Coronary artery (tissue), 2 donors: ENCODE measurements around the gene DSE.

Experiments used
- DNase-seq: peaks from one replicate; pipeline ENCODE4 v3.0.0-alpha.2; 2017; ENCODE audit warnings: low spot score
- H3K27ac ChIP-seq, 2 donors: fragments of 200-600 bp; sonication (generic); one replicate each; pipeline ENCODE4 v1.5.1; 2016 to 2019
- H3K4me3 ChIP-seq: fragments of 200-600 bp; sonication (generic); 2 replicates; pipeline ENCODE4 v1.5.1; 2016; ENCODE audit warnings: mild to moderate bottlenecking, moderate library complexity
- CTCF ChIP-seq: fragments of 200-600 bp; sonication (generic); IDR thresholded peaks from one replicate; pipeline ENCODE4 v1.5.1; 2019; ENCODE audit warnings: antibody characterized with exemption

DSE gene

DNA sequence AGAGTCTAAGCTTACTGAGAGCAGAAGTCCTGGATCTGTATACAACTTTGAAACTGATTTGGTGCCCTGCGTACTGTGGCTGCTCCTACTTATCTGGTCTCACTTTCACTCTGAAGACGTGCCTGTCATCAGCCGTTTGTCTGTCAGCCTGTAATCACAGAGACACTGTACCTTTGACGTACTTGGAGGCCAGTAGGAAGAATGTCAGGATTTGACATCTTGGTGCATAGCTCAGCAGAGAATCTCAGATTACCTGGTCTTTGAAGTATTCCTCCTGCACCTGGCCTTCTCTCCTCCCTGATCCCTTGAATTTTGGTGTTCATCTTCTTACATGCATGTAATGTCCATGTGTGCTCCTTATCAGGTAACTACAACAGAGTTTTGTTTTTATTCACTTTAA, 37.7 kb downstream of the DSE start:
- no peak for DNase-seq
- no peak overlapping the region for H3K4me3 ChIP-seq
- TF ChIP-seq CTCF = no peak
- H3K27ac ChIP-seq = no peak overlapping the region

- DNase-seq = no peak
- no peak overlapping the region for H3K27ac ChIP-seq
- H3K4me3 ChIP-seq = no peak overlapping the region
- TF ChIP-seq CTCF = no peak
Measured at GRCh38 chr6:116409756-116410155, 39.0 kb downstream of the DSE start.

GRCh38 chr6:116411284-116411623, 40.5 kb downstream of the DSE start:
- TF ChIP-seq CTCF = no peak

DNA sequence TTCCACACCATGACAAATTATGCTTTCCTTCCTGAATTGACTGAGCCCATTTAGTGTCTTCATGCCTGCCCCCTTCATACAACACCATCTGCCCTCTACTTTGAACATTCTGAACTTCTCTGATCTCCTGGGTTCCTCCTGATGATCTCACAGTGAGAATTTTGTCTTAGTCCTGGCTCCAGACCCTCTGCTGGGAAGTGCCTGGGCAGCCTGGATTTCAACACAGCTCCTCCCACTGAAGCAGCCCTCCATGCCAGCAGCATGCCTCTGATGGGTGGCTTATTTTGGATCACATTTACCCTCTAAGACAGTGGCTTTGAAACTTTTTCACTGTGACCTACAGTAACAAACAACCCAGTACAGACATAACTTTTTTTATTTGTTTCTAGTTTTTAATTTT, 41.5 kb downstream of the DSE start:
- Histone ChIP-seq H3K4me3 (no peak overlapping the region), H3K27ac (no peak overlapping the region)
- no peak for TF ChIP-seq CTCF
- DNase-seq = no peak

More at GRCh38 chr6:116411284-116411623, 40.5 kb downstream of the DSE start:
- DNase-seq = no peak
- H3K27ac ChIP-seq = no peak overlapping the region
- H3K4me3 ChIP-seq = no peak overlapping the region

- DNase-seq = no peak
- no peak overlapping the region for H3K4me3 ChIP-seq
- no peak overlapping the region for H3K27ac ChIP-seq
- no peak for TF ChIP-seq CTCF
Measured at GRCh38 chr6:116413357-116413756, 42.6 kb downstream of the DSE start.

- H3K27ac ChIP-seq = no peak overlapping the region
- no peak for TF ChIP-seq CTCF
- H3K4me3 ChIP-seq = no peak overlapping the region
- no peak for DNase-seq
Measured at GRCh38 chr6:116417661-116418060, 46.9 kb downstream of the DSE start.

DNA sequence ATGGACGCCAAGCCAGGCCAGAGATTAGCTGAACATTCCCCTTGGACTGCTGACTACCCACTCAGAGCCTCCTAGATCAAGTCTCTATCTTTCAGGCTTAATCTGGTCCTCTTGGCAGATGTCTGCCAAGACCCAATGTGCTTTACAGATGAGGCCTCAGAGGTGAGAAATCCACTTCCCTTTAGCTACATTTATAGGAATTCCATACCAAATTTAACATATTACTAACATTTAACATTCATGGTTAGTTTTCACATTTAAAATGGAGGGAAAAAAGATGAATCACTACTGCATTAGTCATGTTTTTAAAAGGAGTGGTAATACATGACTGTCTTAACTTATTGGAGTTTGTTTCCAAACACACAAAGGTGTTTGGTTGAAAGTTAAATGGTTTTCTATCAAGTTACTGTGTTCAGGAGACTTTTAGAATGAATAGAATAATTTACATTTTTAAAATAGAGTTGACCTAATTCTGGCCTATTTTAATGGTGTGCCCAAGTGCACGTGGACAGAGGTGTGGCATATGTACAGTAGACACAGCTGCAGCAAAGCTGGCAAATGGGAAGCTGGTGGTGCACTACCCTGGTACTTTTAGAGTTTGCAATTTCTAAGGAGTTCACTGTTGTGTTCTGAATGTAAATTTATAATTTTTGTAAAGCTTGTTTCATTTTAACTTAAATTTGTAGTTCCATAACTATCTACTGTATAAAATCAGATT, 48.5 kb downstream of the DSE start:
- no peak overlapping the region for H3K27ac ChIP-seq
- TF ChIP-seq CTCF = no peak
- H3K4me3 ChIP-seq = no peak overlapping the region
- DNase-seq = no peak
